NCI-H1694 treated with DMSO at 0.1 percent for 48 hours (cell line): ENCODE measurements around the gene TAF10.

Source experiments
- DNase-seq: peaks from one replicate; lab custom pipeline; 2025; lab: John Stamatoyannopoulos, UW

Gene TAF10

DNA sequence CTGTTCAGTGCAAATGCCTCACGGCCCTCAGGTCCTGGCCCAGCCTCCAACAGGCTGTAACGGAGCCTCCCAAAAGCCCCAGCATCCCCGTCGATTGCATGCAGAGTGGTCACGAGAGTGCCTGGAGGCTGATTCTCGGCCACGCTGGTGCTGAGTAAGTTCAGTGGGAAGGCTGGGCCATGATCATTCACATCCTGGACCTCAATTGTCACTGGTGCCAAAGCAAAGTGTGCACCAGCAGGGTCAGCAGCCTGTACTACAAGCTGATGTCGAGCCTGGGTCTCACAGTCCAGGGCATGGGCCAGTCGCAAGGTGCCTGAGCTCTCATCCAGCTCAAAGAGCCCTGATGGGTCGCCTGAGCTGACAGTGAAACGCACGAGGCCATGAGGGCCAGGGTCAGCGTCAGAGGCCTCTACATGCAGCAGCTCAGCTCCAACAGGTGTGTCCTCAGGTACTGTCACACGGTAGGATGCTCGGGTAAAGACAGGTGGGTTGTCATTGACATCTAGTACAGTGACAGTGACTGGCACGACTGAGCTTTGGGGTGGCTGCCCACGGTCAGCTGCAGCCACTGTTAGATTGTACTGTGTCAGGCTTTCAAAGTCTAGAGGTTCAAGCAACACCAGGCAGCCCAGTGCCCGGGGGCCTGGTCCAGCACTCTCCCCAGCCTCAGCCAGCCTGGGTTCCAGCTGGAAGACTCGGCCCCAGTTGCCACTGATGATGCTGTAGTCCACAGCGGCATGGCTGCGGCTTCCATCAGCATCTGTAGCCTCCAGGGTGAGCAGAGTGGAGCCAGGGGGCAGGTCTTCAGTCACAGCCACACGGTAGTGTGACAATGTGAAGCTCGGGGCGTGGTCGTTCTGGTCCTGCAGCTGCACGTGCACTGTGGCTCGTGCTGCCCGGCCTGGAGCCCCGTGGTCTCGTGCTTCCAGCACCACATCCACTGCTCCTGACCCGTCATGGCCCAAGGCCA lies 11.7 kb upstream of the TAF10 start:
- no peak for DNase-seq

DNA sequence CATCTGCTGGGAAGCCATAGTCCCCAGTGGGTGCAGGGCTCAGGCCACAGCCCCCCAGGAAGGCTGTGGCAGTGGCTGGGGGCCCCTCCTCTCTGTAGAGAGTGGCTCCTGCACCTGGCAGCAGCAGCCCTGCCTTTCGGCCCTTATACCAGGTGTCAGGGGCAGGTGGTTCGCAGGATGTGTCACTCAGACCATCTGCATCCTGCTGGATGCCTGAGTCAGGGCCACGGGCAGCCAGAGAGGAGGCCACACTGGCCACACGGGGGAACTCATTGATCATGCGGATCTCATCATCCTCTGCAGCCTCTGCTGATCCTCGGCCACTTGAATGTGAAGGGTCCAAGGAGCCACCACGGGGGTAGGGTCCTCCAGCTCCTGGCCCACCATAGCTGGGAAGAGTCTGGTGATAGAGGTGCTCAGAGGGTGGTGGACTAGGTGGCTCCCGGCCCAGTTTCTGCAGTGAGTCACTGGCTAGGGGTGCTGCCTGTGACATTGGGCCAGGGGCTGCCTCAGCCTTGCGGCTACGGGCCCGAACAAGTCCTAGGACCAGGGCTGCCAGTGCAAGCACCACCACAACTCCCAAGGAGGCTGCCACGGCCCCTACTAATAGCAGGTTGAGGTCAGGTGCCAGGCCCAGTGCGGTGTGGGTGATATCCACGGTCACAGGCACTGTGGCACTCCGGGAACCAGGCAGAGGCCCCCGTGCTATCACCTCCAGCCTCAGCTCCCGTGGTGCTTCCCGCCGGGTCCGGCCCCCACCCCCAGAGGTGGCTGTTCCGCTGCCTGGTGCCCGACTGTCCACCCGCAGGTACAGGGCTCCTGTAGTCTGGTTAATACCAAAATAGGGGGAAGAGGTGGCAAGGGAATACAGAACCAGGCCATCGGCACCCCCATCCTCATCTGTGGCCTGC lies 10.5 kb upstream of the TAF10 start:
- DNase-seq = no peak

DNA sequence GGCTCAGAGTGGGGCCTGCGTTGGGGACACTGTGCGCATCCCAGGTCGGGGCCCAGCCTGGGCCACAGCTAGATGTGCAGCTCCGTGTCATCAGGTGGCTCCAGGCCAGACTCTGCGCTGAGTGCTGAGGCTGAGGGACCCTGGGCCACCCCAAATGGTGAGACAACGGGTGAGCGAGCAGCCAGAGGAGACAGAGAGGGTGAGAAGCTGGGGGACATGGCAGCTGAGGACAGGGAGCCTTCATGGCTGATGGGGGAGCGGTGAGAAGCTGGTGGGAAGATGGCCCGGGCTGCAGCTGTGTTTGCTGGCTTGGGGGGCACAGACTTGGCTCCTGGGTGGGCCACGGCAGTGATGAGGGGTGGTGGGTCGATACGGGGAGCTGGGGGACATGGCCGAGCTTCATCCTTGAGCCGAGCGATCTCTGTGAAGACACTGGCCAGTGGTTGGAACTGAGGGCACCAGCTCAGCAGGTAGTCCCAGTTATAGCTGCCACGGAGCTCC lies 9.7 kb upstream of the TAF10 start:
- DNase-seq = no peak

DNA sequence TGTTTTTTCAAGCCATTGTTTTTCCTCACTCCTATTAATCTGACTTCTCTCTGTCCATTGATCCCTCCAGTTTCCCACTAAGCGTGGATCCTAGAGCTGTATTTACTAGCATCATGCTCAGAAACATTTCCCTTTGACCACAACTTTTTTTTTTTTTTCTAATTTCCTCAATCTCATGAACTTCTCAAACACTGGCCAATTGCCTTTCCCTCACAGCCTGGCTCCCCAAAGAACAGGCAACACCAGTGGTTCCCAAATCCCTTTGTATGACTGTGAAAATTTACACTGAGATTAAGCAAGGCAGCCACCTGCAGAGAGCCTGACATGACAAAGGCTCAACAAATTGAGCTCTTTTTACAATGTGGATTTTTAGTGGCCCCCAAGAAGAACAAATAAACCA lies 8.6 kb upstream of the TAF10 start:
- DNase-seq = no peak

GRCh38 chr11:6619004-6619745 lies 7.2 kb upstream of the TAF10 start, which contains the start of gene TPP1:
Gene TPP1, minus strand, starts transcription at chr11:6619422. Its CDS starts 22 bp downstream, at chr11:6619400.
- peak; percentile 85 for DNase-seq

GRCh38 chr11:6618117-6619003 lies 6.3 kb upstream of the TAF10 start:
- DNase-seq = no peak

GRCh38 chr11:6617315-6617781 lies 5.3 kb upstream of the TAF10 start:
- DNase-seq = no peak

- no peak for DNase-seq
Observed at GRCh38 chr11:6616596-6617250, 4.7 kb upstream of the TAF10 start.

DNA sequence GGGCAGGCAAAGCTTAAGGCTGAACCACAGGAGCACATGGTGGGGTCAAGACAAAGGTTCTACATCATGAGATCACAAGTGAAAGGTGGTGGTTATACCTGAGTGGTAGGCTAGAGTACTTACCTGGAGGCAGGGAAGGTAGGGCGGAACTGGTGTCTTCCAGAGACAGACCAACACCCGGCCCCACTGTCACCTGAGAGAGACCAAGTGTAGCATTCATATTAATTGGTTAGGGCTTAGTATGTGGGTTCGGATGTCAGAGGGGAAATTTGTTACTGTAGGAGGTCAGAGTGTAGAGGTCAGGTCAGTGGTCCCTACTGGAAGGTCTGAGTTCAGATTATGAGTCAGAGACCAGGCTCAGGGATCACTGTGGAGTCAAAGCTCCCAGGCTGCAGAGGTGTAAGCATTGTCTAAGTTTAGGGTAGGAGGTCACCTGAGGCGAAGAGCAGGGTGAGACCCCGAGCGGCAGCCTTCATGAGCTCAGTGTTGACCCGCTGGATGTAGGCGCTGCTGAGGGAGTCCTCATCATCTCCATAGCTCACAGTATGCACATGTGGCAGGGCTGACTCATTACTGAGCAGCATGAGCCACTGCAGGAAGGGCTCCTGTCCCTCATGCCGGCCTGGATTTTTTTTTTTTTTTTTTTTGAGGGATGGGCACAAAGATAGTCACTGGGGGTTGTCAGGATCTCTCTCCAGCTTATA lies 4.0 kb upstream of the TAF10 start:
- DNase-seq = no peak

DNA sequence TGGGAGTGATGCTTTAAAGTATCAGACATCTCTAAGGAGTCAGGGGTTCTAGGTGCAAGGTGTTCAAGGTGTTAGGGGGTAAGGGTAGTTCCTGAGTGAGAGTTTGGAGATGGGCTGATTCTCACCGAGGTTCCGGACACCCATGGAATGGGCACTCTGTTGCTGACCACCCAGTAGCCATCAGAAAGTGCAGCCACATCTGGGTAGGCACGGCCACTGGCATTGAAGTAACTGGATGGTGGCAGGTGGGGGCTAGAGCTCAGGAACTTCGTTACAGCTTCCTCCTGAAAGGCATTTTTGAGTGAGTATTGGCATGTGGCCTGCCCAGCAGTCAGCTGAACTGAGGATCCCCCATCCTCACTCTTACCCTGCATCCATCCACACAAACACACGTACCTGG lies 3.0 kb upstream of the TAF10 start:
- no peak for DNase-seq

- no peak for DNase-seq
Observed at GRCh38 chr11:6614446-6614845, 2.4 kb upstream of the TAF10 start.

DNA sequence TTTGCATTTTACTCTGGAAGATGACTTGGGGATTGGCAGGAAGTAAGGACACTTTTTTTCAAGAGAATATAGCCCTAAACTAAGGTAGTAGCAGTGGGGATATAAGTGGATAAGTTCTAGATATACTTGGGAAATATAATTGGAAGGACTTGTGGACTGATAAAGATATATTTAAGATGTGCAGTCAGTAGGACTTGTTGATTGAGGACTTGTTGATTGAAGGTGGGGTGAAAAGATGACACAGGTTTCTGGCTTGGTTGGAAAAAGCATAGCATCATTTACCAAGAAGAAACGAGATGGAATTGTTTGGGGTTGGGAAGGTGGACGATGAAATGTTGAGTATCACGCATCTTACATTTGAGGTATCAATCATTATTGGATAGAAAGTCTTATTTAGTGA lies 1.5 kb upstream of the TAF10 start:
- no peak for DNase-seq

DNA sequence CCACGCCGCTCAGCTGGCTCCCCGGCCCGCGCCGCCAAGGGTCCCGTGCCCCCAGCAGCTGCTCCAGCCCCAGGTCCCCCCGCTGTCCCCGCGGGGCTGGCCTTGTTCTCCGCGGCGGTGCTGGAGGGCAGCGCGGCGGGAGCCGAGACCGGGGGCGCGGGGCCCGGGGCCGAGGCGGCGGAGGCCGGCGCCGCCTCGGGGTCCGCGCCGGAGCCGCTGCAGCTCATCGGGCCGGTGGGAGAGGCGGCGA lies 128 bp downstream of the TAF10 start:
- DNase-seq = no peak

GRCh38 chr11:6611092-6611962 lies 689 bp downstream of the TAF10 start:
- DNase-seq = peak; percentile 2

DNA sequence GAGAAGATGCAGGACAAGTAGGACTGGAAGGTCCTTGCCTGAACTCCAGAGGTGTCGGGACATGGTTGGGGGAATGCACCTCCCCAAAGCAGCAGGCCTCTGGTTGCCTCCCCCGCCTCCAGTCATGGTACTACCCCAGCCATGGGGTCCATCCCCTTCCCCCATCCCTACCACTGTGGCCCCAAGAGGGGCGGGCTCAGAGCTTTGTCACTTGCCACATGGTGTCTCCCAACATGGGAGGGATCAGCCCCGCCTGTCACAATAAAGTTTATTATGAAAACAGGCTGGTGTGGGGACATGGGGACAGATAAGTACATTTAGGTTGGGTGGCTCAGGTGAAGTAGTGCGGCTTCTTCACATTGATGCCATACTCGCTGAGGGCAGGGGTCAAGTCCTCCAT lies 1.4 kb downstream of the TAF10 start:
- no peak for DNase-seq

DNA sequence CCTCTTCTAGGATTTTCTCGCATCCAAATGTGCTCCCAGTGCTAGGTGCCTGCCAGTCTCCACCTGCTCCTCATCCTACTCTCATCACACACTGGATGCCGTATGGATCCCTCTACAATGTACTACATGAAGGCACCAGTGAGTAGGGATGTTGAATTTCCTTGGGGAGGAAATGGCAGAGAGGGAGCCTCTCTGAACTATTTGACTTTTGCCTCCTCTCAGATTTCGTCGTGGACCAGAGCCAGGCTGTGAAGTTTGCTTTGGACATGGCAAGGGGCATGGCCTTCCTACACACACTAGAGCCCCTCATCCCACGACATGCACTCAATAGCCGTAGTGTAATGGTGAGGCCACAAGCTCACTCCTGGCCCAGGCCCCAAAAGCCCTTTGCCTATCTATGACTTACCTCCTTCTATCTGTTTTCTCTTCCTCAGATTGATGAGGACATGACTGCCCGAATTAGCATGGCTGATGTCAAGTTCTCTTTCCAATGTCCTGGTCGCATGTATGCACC lies 2.5 kb downstream of the TAF10 start:
- no peak for DNase-seq

- DNase-seq = no peak
Observed at GRCh38 chr11:6608726-6609501, 3.1 kb downstream of the TAF10 start.

GRCh38 chr11:6608011-6608410 lies 4.0 kb downstream of the TAF10 start:
- DNase-seq = no peak
